ENCODE data around the gene P4HTM. TPM values are rescaled to one million over a fixed set of nuclear protein-coding genes. Genes with fewer than 3 reads are reported as not detected.

P4HTM gene
- total and polyA plus RNA-seq, 2 of the 8 experiments (the other 6 are each of a cell fraction or from before 2014, with no cell fraction given): 19.1 to 25.4 TPM

DNA sequence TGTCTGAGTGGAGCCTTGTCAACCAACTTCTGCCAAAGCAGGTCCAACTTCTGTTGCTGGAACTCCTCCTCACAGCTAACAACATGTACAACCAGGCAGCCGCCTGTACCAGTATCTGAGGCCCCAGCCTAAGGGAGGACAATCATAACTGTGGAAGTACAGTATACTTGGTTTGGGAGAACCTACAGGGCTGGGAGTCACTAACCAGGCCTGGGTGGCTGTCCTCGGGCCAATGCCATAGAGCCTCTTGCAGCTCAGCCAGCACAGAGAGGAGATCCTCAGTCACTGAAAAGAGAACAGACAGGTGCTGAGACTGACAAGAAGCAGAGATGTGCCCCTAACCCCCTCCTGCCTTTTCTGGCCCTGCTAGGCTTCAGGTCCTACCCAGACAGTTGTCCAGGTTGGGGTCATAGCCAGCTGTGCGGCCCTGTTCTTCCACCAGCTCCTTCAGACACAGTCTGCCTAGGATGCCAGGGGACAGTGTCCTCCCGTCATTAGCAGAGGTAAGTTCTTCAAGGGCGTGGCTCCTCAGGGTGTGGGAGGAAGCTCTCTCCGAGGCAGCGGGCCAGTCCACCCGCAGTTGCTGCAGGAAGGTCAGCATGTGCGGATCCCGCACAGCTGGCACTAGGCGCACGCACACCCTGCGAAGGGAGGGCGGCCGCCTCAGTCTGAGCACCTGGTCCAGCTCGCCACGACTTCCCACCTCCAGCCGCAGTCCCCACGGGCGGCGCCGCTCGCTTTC lies 27.4 kb downstream of the P4HTM start:
- 0 out of 2 replicates have a peak overlapping the region, but pooled peaks have one; percentile 32 for H3K27ac ChIP-seq (ENCODE audit: low read depth, low read length)
- peaks cover 27% of the 10 kb centered on the region for H3K23me2 ChIP-seq (ENCODE audit: low read depth, low read length)
- no peak overlapping the region for H3K14ac ChIP-seq (ENCODE audit: insufficient read length)
- no peak overlapping the region for H4K5ac ChIP-seq (ENCODE audit: insufficient read length, low read depth, low read length)
- H3K9me3 ChIP-seq (ENCODE audit: insufficient read depth in 2 of 2, low read depth in 1 of 2, low read length in 1 of 2): no peaks in the 10 kb centered on the region
- FAIRE-seq: no peak
- peak overlapping the region; percentile 36 to 54 (median 49) for H3K9ac ChIP-seq (replicated peaks in 1 of 4; ENCODE audit: extremely low read depth in 1 of 4, low read depth in 3 of 4, low read length in 3 of 4)
- H3K23ac ChIP-seq (ENCODE audit: insufficient read length): no peak overlapping the region
- peak overlapping the region; percentile 71 for H3K18ac ChIP-seq (ENCODE audit: extremely low read depth, low read length)
- no peak overlapping the region for H2AK5ac ChIP-seq (ENCODE audit: low read depth, low read length)
- H2BK5ac ChIP-seq (ENCODE audit: low read depth, low read length): peak overlapping the region; percentile 90
- TF ChIP-seq POLR2A (IDR thresholded peaks at IDR 0.05; ENCODE audit: control extremely low read depth in 1 of 2, low read depth in 2 of 2, low read length in 2 of 2): 0 out of 3 replicates have a peak, but pooled peaks of 1 of the 2 experiments have one; percentile 0
- TF ChIP-seq EZH2 (IDR thresholded peaks at IDR 0.05; ENCODE audit: low read depth, low read length, severe bottlenecking): no peak
- TF ChIP-seq, protein P1, sequence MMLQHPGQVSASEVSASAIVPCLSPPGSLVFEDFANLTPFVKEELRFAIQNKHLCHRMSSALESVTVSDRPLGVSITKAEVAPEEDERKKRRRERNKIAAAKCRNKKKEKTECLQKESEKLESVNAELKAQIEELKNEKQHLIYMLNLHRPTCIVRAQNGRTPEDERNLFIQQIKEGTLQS (IDR thresholded peaks at IDR 0.05; ENCODE audit: insufficient read depth, low read depth, low read length): no peak
- peak overlapping the region; percentile 80 for H3K4ac ChIP-seq (replicated peaks; ENCODE audit: insufficient read length, low read depth, low read length)
- peaks cover 11 to 39% (median 22%) of the 10 kb centered on the region in 4 experiments for H3K36me3 ChIP-seq (ENCODE audit: control insufficient read depth in 2 of 4, insufficient read depth in 4 of 4, low read length in 3 of 4)
- peaks cover 10% of the 10 kb centered on the region for H3K79me1 ChIP-seq (ENCODE audit: low read depth, low read length)
- no peak overlapping the region for H2BK12ac ChIP-seq (ENCODE audit: low read depth, low read length)
- peak in 1 of 2 experiments; percentile 61 for DNase-seq (ENCODE audit: low read depth in 1 of 2, low spot score in 2 of 2)
- peak overlapping the region; percentile 93 for H4K8ac ChIP-seq (ENCODE audit: extremely low read depth, insufficient read depth, low read length)
- H3K56ac ChIP-seq (replicated peaks; ENCODE audit: insufficient read length, low read depth, low read length): peak overlapping the region; percentile 37
- H4K20me1 ChIP-seq (replicated peaks in 1 of 2; ENCODE audit: control insufficient read depth in 1 of 2, insufficient read depth in 2 of 2, low read length in 2 of 2): peaks cover 28 to 30% of the 10 kb centered on the region in 2 experiments
- no peak overlapping the region for H4K91ac ChIP-seq (replicated peaks; ENCODE audit: insufficient read length, low read length)
- H3K4me2 ChIP-seq (ENCODE audit: insufficient read depth in 1 of 2, low read depth in 2 of 2, low read length in 2 of 2): peak overlapping the region; percentile 88 to 90
- no peaks in the 10 kb centered on the region for H3K27me3 ChIP-seq (replicated peaks in 1 of 4; ENCODE audit: control insufficient read depth in 3 of 4, extremely low read depth in 1 of 4, insufficient read depth in 3 of 4, low read length in 3 of 4)
- H3K4me3 ChIP-seq (ENCODE audit: extremely low read depth in 1 of 4, insufficient read depth in 2 of 4, low read depth in 3 of 4, low read length in 4 of 4): peak overlapping the region; percentile 44 to 77 (median 69)
- H2BK20ac ChIP-seq (ENCODE audit: low read length): no peak overlapping the region
- peaks cover 0 to 15% (median 8%) of the 10 kb centered on the region in 4 experiments; a peak in 6 of 7 replicates for H3K4me1 ChIP-seq (replicated peaks in 1 of 4; ENCODE audit: control insufficient read depth in 3 of 4, insufficient read depth in 4 of 4, low read length in 3 of 4)
- ChIA-PET POLR2A (ENCODE audit: partially characterized antibody) (interaction anchor here (0.6 to 38.8 kb wide), 7 partner anchors 4 to 356 kb away, joined by 3 to 1518 read pairs (median 136); partner anchors contain the start of genes DALRD3, IMPDH2, NDUFAF3 and P4HTM), CTCF (ENCODE audit: partially characterized antibody) (interaction anchor here (1.2 to 24.3 kb wide), 4 partner anchors 13 to 153 kb away, joined by 4 to 467 read pairs (median 24); partner anchors contain the start of genes KLHDC8B, P4HTM, QRICH1 and WDR6)
- peaks cover 0 to 23% of the 10 kb centered on the region in 2 experiments; a peak in 2 of 4 replicates for H3K79me2 ChIP-seq (ENCODE audit: control insufficient read depth in 1 of 2, insufficient read depth in 2 of 2, low read length in 2 of 2)
- H2BK15ac ChIP-seq (ENCODE audit: low read length): no peak overlapping the region
- H2BK120ac ChIP-seq (replicated peaks; ENCODE audit: low read depth, low read length): no peak overlapping the region
- 17% methylated on average over 23 of the region's 23 CpGs; no CpG with 5 or more reads in 1 of the 2 experiments for WGBS, 2 experiments (ENCODE audit: extremely low coverage in 1 of 2, insufficient coverage in 1 of 2, insufficient read length in 1 of 2, insufficient replicate concordance in 2 of 2, low coverage in 1 of 2, low lambda C conversion rate in 2 of 2, missing lambda C conversion rate in 1 of 2)
- H2AFZ ChIP-seq (ENCODE audit: low read length): no peak overlapping the region

Data from H1 (cell line).